ENCODE measurements around the gene MRPL40. TPM values are rescaled to one million over a fixed set of nuclear protein-coding genes. Genes with fewer than 3 reads are reported as not detected.

Gene MRPL40
- total and polyA plus RNA-seq, 8 donors: 10.4 to 32.0 (median 14.8) TPM

DNA sequence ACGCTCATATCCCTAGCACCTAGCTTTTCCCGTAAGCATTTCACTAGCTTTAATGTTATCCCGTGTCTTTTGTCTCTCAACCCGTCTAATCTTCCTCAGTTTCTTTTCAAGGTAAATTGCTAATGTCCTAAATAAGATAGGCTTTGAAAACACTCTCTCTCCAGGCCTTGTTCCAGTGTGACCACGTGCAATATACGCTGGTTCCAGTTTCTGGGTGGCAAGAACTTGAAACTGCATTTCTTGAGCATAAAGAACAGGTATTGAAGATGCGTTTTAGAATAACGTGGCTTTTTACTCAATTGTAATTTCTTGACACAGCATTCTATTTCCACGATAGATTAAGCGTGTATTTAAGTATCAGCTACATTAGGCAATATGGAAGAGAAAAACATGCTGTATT lies 48.4 kb downstream of the MRPL40 start:
- no peak for DNase-seq
- WGBS, 2 donors: 49 to 51% methylated on average over 10 of the region's 10 CpGs
- Histone ChIP-seq H3K27ac (no peak overlapping the region), H3K4me3 (no peak overlapping the region), H3K27me3 (no peaks in the 10 kb centered on the region), H3K9me3 (no peaks in the 10 kb centered on the region), H3K4me1 (peaks cover 4 to 17% (median 12%) of the 10 kb centered on the region in 3 donors), H3K36me3 (no peaks in the 10 kb centered on the region)
- TF ChIP-seq, protein P1, sequence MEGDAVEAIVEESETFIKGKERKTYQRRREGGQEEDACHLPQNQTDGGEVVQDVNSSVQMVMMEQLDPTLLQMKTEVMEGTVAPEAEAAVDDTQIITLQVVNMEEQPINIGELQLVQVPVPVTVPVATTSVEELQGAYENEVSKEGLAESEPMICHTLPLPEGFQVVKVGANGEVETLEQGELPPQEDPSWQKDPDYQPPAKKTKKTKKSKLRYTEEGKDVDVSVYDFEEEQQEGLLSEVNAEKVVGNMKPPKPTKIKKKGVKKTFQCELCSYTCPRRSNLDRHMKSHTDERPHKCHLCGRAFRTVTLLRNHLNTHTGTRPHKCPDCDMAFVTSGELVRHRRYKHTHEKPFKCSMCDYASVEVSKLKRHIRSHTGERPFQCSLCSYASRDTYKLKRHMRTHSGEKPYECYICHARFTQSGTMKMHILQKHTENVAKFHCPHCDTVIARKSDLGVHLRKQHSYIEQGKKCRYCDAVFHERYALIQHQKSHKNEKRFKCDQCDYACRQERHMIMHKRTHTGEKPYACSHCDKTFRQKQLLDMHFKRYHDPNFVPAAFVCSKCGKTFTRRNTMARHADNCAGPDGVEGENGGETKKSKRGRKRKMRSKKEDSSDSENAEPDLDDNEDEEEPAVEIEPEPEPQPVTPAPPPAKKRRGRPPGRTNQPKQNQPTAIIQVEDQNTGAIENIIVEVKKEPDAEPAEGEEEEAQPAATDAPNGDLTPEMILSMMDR (IDR thresholded peaks at IDR 0.05): no peak
- no peak for ATAC-seq
- FAIRE-seq: no peak
- intact Hi-C loops (cut with DNase I): no loop called here

- FAIRE-seq: no peak
- WGBS, 2 donors: 84 to 91% methylated on average over 9 of the region's 9 CpGs
Measured at GRCh38 chr22:19482297-19482696, 50.0 kb downstream of the MRPL40 start.

GRCh38 chr22:19483481-19484244 lies 51.3 kb downstream of the MRPL40 start:
- Histone ChIP-seq H3K27me3 (no peaks in the 10 kb centered on the region), H3K36me3 (no peaks in the 10 kb centered on the region), H3K9me3 (no peaks in the 10 kb centered on the region), H3K4me1 (peaks cover 4 to 5% (median 5%) of the 10 kb centered on the region in 3 donors), H3K27ac (no peak overlapping the region), H3K4me3 (no peak overlapping the region)
- DNase-seq: no peak
- FAIRE-seq: no peak
- TF ChIP-seq, protein P1 (IDR thresholded peaks at IDR 0.05): no peak
- WGBS, 2 donors: 78 to 84% methylated on average over 8 of the region's 8 CpGs
- intact Hi-C loops (cut with DNase I): no loop called here
- ATAC-seq: no peak

More at GRCh38 chr22:19482297-19482696, 50.0 kb downstream of the MRPL40 start:
- intact Hi-C loops (cut with DNase I): no loop called here
- H3K27me3 ChIP-seq: no peaks in the 10 kb centered on the region
- TF ChIP-seq, protein P1 (IDR thresholded peaks at IDR 0.05): no peak
- no peak overlapping the region for H3K4me3 ChIP-seq
- H3K27ac ChIP-seq: no peak overlapping the region
- no peak for DNase-seq
- no peak for ATAC-seq
- H3K4me1 ChIP-seq: peaks cover 4 to 13% (median 10%) of the 10 kb centered on the region in 3 donors
- no peaks in the 10 kb centered on the region for H3K36me3 ChIP-seq
- no peaks in the 10 kb centered on the region for H3K9me3 ChIP-seq

Other genes with a start within 250 kb of the MRPL40 start
- gene CLTCL1, start 140.8 kb upstream of the MRPL40 start, total RNA-seq: 1 to 10 TPM; 1.7 to 2.7 (median 2.1) TPM
- gene CLTCL1, start 140.8 kb upstream of the MRPL40 start, polyA plus RNA-seq: 1 to 10 TPM; 4.2 to 6.4 TPM
- 10 to 100 TPM in 2 of 6 donors, 1 to 10 TPM in 4; 8.8 to 14.6 (median 9.5) TPM for gene HIRA, start 812 bp upstream of the MRPL40 start, total RNA-seq
- 10 to 100 TPM in 1 of 2 donors, 1 to 10 TPM in 1; 6.1 to 12.2 TPM for gene HIRA, start 812 bp upstream of the MRPL40 start, polyA plus RNA-seq
- 10 to 100 TPM; 13.3 to 19.9 (median 18.8) TPM for gene C22orf39, start 15.2 kb downstream of the MRPL40 start, total RNA-seq
- gene C22orf39, start 15.2 kb downstream of the MRPL40 start, polyA plus RNA-seq: 10 to 100 TPM; 22.2 to 23.1 TPM
- gene UFD1, start 46.6 kb downstream of the MRPL40 start, total RNA-seq: 10 to 100 TPM; 14.2 to 24.1 (median 21.8) TPM
- gene UFD1, start 46.6 kb downstream of the MRPL40 start, polyA plus RNA-seq: 10 to 100 TPM; 24.7 to 37.9 TPM
- 1 to 10 TPM in 1 of 6 donors, under 1 TPM in 3, not detected in 2; 0.32 to 1.3 (median 0.67) TPM for gene CDC45, start 47.4 kb downstream of the MRPL40 start, total RNA-seq
- under 1 TPM; 0.28 to 0.84 TPM for gene CDC45, start 47.4 kb downstream of the MRPL40 start, polyA plus RNA-seq
- 1 to 10 TPM; 3.5 to 7.7 (median 6.4) TPM for gene CLDN5, start 91.9 kb downstream of the MRPL40 start, total RNA-seq
- gene CLDN5, start 91.9 kb downstream of the MRPL40 start, polyA plus RNA-seq: 10 to 100 TPM; 44.7 to 47.3 TPM